Activated CD4-positive, alpha-beta T cell treated with anti-CD3 and anti-CD28 coated beads, Interleukin-2, amount 50 U/mL, for 24 hours (primary cell): ENCODE data around the gene GLRX.
A peak's percentile ranks its signal among the peaks of the same experiment; 100 is the strongest.
"Not testable (repeated sequence)": the region's sequence is repeated elsewhere in the genome, so short reads cannot be mapped to it uniquely, and the experiment has no call there.

Experiments used
- DNase-seq, 2 donors: peaks; one replicate each; pipeline ENCODE4 v3.0.0-alpha.2; 2020; ENCODE audit warnings: low read depth in 1 of 2, low spot score in 1 of 2

Gene GLRX

GRCh38 chr5:95853490-95853889, 31.0 kb upstream of the GLRX start:
- DNase-seq, result no peak

GRCh38 chr5:95852567-95852966, 30.0 kb upstream of the GLRX start:
- DNase-seq, result no peak

GRCh38 chr5:95851141-95851540, 28.6 kb upstream of the GLRX start:
- DNase-seq, result not testable (repeated sequence)

GRCh38 chr5:95850391-95850894, 27.9 kb upstream of the GLRX start:
- no peak for DNase-seq

GRCh38 chr5:95848701-95849100, 26.2 kb upstream of the GLRX start:
- DNase-seq, result no peak

GRCh38 chr5:95847261-95847592, 24.7 kb upstream of the GLRX start:
- DNase-seq, result no peak

- DNase-seq, result peak; percentile 34 to 68
Measured at GRCh38 chr5:95846554-95847260, 24.2 kb upstream of the GLRX start.

- no peak for DNase-seq
Measured at GRCh38 chr5:95845391-95845790, 22.9 kb upstream of the GLRX start.

GRCh38 chr5:95843733-95844223, 21.3 kb upstream of the GLRX start:
- no peak for DNase-seq

- peak; percentile 35 to 58 for DNase-seq
Measured at GRCh38 chr5:95842854-95843544, 20.5 kb upstream of the GLRX start.

- DNase-seq, result no peak
Measured at GRCh38 chr5:95841914-95842812, 19.6 kb upstream of the GLRX start.

- no peak for DNase-seq
Measured at GRCh38 chr5:95840956-95841705, 18.6 kb upstream of the GLRX start.

GRCh38 chr5:95839658-95840057, 17.1 kb upstream of the GLRX start:
- DNase-seq, result no peak

- DNase-seq, result no peak
Measured at GRCh38 chr5:95838556-95838955, 16.0 kb upstream of the GLRX start.

- no peak for DNase-seq
Measured at GRCh38 chr5:95838001-95838520, 15.5 kb upstream of the GLRX start.

GRCh38 chr5:95837492-95837891, 15.0 kb upstream of the GLRX start:
- DNase-seq, result no peak

GRCh38 chr5:95836971-95837370, 14.4 kb upstream of the GLRX start:
- not testable (repeated sequence) for DNase-seq

GRCh38 chr5:95836544-95836943, 14.0 kb upstream of the GLRX start:
- no peak for DNase-seq

- DNase-seq, result no peak
Measured at GRCh38 chr5:95835682-95836385, 13.3 kb upstream of the GLRX start.

GRCh38 chr5:95832664-95833063, 10.1 kb upstream of the GLRX start:
- DNase-seq, result no peak
